ENCODE results near the gene CAPN11.

CAPN11 gene

DNA sequence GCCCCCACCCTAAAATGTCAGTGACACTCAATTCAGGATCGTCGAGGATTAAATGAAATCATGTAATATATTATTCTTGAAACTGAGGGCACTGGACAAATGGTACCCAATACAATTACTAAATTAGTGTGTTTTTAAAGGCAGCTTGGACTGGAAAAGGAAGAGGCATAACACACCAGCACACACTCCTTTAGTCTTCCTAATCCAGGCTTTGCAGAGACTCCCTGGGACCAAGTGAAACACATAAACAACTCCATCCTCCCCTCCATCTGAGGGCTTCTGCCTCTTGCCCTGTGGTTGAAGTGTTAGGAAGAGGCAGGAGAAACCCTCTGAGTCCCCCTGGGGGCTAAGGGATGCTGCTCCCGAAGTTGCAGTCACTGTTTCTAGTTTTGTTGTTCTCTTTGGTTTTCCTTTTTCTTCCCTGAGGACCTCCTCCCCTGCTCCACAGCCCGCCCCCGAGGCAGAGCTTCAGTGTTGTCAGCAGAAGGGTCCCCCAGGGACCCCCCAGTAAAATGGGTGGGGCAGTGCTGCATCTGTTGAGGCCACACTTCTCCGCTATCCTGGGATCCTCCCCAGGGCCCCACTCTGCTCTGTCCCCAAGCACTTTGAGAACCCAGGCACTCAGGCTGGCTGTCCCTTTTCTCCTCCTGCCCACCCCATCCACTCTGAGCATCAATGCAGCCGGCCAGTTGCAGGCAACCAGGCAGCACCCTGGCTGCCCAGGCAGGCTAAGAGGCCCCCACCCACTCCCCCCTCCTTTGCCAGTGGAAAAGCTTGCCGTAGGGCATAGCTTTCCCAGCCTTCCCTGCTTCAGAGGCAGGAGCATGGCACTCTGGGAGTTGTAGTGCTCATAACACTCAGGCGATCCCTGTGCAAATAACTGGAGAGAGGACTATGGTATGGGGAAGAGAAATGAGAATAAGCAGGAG lies 25.4 kb upstream of the CAPN11 start:
- TF ChIP-seq, protein P1, sequence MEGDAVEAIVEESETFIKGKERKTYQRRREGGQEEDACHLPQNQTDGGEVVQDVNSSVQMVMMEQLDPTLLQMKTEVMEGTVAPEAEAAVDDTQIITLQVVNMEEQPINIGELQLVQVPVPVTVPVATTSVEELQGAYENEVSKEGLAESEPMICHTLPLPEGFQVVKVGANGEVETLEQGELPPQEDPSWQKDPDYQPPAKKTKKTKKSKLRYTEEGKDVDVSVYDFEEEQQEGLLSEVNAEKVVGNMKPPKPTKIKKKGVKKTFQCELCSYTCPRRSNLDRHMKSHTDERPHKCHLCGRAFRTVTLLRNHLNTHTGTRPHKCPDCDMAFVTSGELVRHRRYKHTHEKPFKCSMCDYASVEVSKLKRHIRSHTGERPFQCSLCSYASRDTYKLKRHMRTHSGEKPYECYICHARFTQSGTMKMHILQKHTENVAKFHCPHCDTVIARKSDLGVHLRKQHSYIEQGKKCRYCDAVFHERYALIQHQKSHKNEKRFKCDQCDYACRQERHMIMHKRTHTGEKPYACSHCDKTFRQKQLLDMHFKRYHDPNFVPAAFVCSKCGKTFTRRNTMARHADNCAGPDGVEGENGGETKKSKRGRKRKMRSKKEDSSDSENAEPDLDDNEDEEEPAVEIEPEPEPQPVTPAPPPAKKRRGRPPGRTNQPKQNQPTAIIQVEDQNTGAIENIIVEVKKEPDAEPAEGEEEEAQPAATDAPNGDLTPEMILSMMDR (IDR thresholded peaks at IDR 0.05), result no peak

DNA sequence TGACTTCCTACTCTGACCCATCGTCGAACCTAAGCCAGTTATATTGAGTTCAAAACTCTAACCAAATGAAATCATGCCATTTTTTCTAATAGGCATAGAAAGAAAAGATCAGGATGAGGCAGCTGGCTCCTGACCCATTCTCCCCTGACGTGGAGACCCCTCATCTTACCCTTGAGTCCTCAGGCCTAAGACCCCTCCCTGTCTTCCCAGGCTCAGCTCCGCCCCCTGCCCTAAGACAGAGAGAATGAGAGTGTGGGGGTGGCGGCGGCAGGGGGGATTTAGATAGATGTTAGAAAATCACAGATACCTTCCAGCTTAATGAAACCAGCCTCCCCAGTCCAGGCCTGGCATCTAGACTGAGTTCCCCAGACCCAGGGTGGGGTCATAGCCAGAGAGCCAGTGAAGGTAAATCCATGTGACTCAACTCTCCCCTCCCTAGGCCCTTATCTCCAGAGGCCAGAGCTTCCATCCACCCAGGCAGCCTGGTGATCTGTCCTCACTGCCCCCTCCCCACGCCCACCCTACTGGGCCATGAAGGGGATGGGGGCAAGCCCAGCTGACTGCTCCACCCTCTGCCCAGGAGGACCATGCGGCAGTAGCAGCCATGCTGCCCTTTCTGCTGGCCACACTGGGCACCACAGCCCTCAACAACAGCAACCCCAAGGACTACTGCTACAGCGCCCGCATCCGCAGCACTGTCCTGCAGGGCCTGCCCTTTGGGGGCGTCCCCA lies 24.5 kb upstream of the CAPN11 start:
- TF ChIP-seq, protein P1 (IDR thresholded peaks at IDR 0.05), result no peak

DNA sequence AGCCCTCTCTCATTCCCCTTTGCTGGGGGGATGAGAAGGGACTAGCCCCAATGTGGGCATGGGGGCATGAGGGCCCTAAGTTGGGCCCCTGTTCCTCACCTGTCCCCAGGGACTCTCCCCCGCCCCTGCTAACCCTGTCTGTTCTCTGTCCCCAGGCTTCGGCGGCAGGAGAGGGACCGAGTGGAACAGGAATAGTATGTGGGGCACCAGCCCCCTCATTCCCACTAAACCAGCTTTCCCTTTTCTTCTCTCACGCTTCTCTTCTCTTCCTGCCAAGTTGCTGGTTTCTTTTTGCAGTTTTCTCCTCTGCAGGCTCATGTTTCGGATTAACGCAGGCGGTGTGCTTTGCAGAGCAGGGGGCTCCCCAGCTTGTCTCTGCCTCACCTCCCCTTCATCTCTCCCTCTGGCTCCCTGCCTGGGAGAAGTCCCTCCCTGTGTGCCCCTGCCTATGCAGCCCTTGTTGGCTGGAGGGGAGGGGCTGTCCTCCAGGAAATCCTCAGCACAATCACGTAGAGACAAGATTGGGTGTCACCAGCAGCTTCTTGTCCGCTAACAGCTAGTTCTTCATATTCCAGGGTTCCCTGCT lies 23.4 kb upstream of the CAPN11 start:
- TF ChIP-seq, protein P1 (IDR thresholded peaks at IDR 0.05), result no peak

DNA sequence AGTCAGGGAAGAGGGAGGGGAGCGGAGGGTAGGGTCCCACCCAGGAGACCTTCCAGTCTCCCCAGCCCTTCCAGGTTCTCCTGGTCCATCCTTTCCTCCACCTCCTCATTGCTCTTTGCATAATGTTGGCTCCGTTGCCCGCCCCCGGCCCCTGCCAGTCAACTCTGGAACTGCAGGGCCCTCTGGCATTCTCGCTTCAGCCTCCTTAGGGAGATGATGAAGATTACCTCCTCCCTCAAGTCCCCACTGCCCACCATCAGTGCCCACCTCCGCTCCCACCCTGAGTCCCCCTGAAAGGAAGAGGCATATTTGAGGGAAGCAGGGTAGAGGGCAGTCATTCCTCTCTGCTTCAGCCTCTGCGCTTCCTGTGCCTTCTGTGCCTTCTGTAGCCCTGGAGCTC lies 22.7 kb upstream of the CAPN11 start:
- TF ChIP-seq, protein P1 (IDR thresholded peaks at IDR 0.05), result no peak

DNA sequence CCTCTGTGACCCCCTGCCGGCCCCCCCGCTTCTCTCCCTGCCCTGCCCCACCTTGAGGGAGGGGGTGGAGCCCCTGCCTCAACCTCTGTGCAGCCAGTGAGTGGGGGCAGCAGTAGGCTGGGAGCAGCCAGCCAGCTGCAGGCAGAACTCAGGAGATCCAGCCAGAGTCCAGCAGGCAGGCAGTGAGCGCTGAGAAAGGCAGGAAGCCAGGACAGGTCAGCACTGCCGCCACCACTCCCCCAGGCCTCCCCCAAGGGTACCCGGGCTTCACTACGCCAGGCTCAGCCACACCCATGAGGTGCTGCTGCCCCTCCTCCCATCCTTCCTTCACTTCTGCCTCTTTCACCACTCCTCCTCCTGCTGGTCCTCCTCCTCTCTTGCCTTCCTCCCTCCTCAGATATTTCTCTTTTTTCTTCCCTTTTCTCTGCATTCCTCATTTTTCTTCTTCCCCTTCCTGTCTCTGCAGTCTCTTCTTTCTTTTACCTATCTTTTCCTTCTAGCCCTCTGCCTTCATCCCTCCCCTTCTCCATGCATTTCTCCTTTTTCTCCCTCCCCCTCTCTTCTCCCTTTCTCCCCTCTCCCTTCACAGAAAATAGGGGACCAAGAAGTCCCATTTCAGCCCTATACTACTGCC lies 19.8 kb upstream of the CAPN11 start:
- TF ChIP-seq, protein P1 (IDR thresholded peaks at IDR 0.05), result no peak

DNA sequence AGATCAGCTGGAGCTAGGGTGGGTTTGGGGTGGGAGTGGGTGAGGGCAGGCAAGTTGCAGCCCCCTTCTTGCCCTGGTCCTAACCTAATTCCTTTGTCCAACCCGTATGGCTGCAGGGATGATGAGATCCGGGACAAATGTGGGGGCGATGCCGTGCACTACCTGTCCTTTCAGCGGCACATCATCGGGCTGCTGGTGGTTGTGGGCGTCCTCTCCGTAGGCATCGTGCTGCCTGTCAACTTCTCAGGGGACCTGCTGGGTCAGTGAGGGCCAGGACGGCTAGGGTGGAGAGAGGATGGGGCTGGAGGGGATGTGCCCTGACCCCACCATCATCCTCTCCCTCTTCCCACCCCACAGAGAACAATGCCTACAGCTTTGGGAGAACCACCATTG lies 19.3 kb upstream of the CAPN11 start:
- TF ChIP-seq, protein P1 (IDR thresholded peaks at IDR 0.05), result no peak

DNA sequence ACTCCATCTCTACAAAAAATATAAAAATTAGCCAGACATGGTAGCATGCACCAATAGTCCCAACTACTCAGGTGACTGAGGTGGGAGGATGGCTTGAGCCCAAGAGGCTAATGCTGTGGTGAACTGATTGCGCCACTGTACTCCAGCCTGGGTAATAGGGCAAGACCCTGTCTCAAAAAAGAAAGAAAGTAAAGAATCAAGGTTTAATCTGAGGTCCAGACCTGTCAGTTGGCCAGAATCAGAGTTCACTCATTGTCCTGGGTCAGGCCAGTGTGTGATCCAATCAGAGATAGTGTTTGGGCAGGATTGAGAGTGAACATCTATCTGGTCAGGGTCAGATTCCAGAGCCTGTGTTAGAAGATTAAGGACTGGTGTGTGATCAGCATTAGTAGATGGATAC lies 15.8 kb upstream of the CAPN11 start:
- TF ChIP-seq, protein P1 (IDR thresholded peaks at IDR 0.05), result no peak
